Vagina (tissue), 2 donors: ENCODE data around the gene MTMR1.

Experiments
- POLR2A ChIP-seq, 2 donors: fragments of 450-650 bp; IDR thresholded peaks; one replicate each; pipeline ENCODE4 v1.6.1; 2017; ENCODE audit warnings: antibody characterized with exemption in 2 of 2, mild to moderate bottlenecking in 2 of 2, moderate library complexity in 2 of 2
- TF ChIP-seq, protein P1 (sequence below), 3 experiments: fragments of 450-650 bp in 2 of 3; fragments of 200-600 bp in 1 of 3; sonication (generic) in 1 of 3; IDR thresholded peaks; one replicate each; pipeline ENCODE4 v1.5.1; 2017 to 2019; ENCODE audit warnings: antibody characterized with exemption in 3 of 3, mild to moderate bottlenecking in 2 of 3, moderate library complexity in 2 of 3

DNA sequence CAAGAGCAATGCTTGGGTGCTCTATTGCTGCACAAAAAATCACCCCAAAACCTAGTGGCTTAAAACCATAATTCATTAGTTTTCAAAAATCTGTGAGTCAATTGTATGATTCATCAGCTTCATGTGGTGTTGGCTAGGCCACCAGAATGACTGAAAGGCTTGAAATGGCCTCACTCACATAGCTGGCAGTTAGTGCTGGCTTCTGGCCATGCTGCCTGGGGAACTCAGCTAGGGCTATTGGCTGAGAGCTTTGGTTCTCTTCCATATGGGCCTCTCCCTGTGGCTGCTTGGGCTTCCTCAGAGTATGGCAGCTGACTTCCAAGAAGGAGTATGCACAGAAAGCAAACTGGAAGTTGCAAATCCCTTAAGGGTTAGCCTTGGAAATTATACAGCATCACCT lies 3.1 kb upstream of the MTMR1 start:
- TF ChIP-seq, protein P1, sequence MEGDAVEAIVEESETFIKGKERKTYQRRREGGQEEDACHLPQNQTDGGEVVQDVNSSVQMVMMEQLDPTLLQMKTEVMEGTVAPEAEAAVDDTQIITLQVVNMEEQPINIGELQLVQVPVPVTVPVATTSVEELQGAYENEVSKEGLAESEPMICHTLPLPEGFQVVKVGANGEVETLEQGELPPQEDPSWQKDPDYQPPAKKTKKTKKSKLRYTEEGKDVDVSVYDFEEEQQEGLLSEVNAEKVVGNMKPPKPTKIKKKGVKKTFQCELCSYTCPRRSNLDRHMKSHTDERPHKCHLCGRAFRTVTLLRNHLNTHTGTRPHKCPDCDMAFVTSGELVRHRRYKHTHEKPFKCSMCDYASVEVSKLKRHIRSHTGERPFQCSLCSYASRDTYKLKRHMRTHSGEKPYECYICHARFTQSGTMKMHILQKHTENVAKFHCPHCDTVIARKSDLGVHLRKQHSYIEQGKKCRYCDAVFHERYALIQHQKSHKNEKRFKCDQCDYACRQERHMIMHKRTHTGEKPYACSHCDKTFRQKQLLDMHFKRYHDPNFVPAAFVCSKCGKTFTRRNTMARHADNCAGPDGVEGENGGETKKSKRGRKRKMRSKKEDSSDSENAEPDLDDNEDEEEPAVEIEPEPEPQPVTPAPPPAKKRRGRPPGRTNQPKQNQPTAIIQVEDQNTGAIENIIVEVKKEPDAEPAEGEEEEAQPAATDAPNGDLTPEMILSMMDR (IDR thresholded peaks at IDR 0.05): no peak
- no peak for TF ChIP-seq POLR2A (IDR thresholded peaks at IDR 0.05)
